Breast epithelium (tissue), 3 donors: ENCODE results near the gene SNX11.

Experiments
- CTCF ChIP-seq, 3 donors: fragments of 450-650 bp; IDR thresholded peaks; one replicate each; pipeline ENCODE4 v1.5.1; 2016 to 2017; ENCODE audit warnings: antibody characterized with exemption in 3 of 3, mild to moderate bottlenecking in 3 of 3, moderate library complexity in 3 of 3
- POLR2A ChIP-seq: fragments of 450-650 bp; IDR thresholded peaks from one replicate; pipeline ENCODE4 v1.6.1; 2016; ENCODE audit warnings: antibody characterized with exemption, mild to moderate bottlenecking, moderate library complexity
- POLR2AphosphoS5 ChIP-seq, 3 donors: sonication (generic); formaldehyde crosslinking; IDR thresholded peaks; one replicate each; pipeline ENCODE4 v1.6.1; 2017; ENCODE audit warnings: antibody characterized with exemption in 3 of 3

DNA sequence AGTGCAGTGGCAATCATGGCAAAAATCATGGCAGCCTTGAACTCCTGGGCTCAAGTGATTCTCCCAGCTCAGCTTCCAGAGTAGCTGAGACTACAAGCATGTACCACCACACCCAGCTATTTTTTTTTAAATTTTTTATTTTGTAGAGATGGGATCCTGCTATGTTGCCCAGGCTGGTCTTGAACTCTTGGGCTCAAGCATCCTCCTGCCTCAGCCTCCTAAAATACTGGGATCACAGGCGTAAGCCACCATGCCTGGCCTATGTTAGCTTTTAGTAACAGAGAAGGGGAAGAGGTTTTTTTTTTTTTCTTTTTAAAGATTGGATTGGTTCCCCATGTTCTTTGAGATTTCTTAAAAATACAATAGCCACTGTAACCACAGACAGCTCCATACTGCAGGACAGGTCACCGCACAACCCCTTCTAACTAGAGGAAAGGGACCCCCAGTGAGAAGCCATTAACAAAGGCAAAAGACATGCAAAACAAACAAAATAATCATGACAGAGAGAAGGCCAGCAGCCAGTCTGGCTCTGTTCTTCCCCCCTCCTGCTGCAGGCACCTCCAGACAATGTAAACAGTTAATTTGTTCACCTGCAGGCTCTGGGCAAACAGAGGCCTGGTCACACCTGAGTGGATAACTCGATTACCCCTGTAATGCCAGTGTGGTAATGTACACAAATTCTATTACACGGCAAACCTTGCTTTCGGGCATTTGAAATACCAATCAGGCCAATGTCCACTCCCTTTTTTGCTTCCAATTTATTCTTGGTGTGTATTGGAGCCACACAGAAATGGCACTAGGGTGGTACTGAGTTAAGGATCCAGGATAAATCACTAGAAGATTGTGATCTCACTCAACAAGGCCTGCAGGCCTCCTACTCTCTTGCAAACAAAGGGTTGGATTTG, 52.9 kb downstream of the SNX11 start:
- no peak for TF ChIP-seq CTCF (IDR thresholded peaks at IDR 0.05)
- TF ChIP-seq POLR2A: no peak
- TF ChIP-seq POLR2AphosphoS5 (IDR thresholded peaks at IDR 0.05): no peak
